HG03135 (cell line): Measurements from ENCODE around the gene DCC.

Experiments used
- ATAC-seq: cut with Tn5 transposase; IDR thresholded peaks from one replicate; pipeline ENCODE4 v1.9.1; 2021; ENCODE audit warnings: mild to moderate bottlenecking, moderate library complexity; ENCODE audit not compliant: unreplicated experiment

The DCC gene

GRCh38 chr18:53319628-53320027, 979.6 kb downstream of the DCC start:
- no peak for ATAC-seq

- ATAC-seq, result no peak
Observed at GRCh38 chr18:53322163-53322562, 982.2 kb downstream of the DCC start.

- no peak for ATAC-seq
Observed at GRCh38 chr18:53324353-53324752, 984.4 kb downstream of the DCC start.

- no peak for ATAC-seq
Observed at GRCh38 chr18:53360501-53361443, 1020.8 kb downstream of the DCC start.

- no peak for ATAC-seq
Observed at GRCh38 chr18:53375621-53376020, 1035.6 kb downstream of the DCC start.

GRCh38 chr18:53380063-53380639, 1040.2 kb downstream of the DCC start:
- peak; percentile 62 for ATAC-seq

- ATAC-seq, result no peak
Observed at GRCh38 chr18:53382870-53383269, 1042.9 kb downstream of the DCC start.

GRCh38 chr18:53385889-53386288, 1045.9 kb downstream of the DCC start:
- no peak for ATAC-seq

- no peak for ATAC-seq
Observed at GRCh38 chr18:53387581-53387980, 1047.6 kb downstream of the DCC start.

GRCh38 chr18:53402670-53403069, 1062.7 kb downstream of the DCC start:
- ATAC-seq, result no peak

- no peak for ATAC-seq
Observed at GRCh38 chr18:53408271-53408670, 1068.3 kb downstream of the DCC start.

- ATAC-seq, result no peak
Observed at GRCh38 chr18:53411511-53411910, 1071.5 kb downstream of the DCC start.

- no peak for ATAC-seq
Observed at GRCh38 chr18:53417003-53417402, 1077.0 kb downstream of the DCC start.

GRCh38 chr18:53421869-53422268, 1081.9 kb downstream of the DCC start:
- no peak for ATAC-seq

GRCh38 chr18:53422896-53423295, 1082.9 kb downstream of the DCC start:
- no peak for ATAC-seq

GRCh38 chr18:53426666-53427184, 1086.7 kb downstream of the DCC start:
- no peak for ATAC-seq

- ATAC-seq, result no peak
Observed at GRCh38 chr18:53441761-53442414, 1101.9 kb downstream of the DCC start.

- ATAC-seq, result no peak
Observed at GRCh38 chr18:53442415-53442783, 1102.4 kb downstream of the DCC start.

GRCh38 chr18:53443336-53443735, 1103.3 kb downstream of the DCC start:
- ATAC-seq, result no peak

- no peak for ATAC-seq
Observed at GRCh38 chr18:53443831-53444230, 1103.8 kb downstream of the DCC start.

GRCh38 chr18:53451902-53452301, 1111.9 kb downstream of the DCC start:
- ATAC-seq, result no peak

GRCh38 chr18:53457068-53457467, 1117.1 kb downstream of the DCC start:
- no peak for ATAC-seq
